Right lobe of liver (tissue), 4 donors: ENCODE data around the gene SIN3B.

Experiments used
- POLR2A ChIP-seq: fragments of 450-650 bp; IDR thresholded peaks from one replicate; pipeline ENCODE4 v1.6.1; 2017; ENCODE audit warnings: antibody characterized with exemption, mild to moderate bottlenecking
- TF ChIP-seq, protein P1 (sequence below), 4 donors: fragments of 200-600 bp in 3 of 4; fragments of 450-650 bp in 1 of 4; IDR thresholded peaks; one replicate each; pipeline versions ENCODE4 v1.5.1 to v1.8.0; 2016 to 2022; ENCODE audit warnings: antibody characterized with exemption in 4 of 4, mild to moderate bottlenecking in 2 of 4
- donor health status: DM: no; HTN: no; CAD: no.
- donor health status: DM: no; HTN: no; CAD: no.
- donor health status: DM: no; HTN: yes; CAD: no.

DNA sequence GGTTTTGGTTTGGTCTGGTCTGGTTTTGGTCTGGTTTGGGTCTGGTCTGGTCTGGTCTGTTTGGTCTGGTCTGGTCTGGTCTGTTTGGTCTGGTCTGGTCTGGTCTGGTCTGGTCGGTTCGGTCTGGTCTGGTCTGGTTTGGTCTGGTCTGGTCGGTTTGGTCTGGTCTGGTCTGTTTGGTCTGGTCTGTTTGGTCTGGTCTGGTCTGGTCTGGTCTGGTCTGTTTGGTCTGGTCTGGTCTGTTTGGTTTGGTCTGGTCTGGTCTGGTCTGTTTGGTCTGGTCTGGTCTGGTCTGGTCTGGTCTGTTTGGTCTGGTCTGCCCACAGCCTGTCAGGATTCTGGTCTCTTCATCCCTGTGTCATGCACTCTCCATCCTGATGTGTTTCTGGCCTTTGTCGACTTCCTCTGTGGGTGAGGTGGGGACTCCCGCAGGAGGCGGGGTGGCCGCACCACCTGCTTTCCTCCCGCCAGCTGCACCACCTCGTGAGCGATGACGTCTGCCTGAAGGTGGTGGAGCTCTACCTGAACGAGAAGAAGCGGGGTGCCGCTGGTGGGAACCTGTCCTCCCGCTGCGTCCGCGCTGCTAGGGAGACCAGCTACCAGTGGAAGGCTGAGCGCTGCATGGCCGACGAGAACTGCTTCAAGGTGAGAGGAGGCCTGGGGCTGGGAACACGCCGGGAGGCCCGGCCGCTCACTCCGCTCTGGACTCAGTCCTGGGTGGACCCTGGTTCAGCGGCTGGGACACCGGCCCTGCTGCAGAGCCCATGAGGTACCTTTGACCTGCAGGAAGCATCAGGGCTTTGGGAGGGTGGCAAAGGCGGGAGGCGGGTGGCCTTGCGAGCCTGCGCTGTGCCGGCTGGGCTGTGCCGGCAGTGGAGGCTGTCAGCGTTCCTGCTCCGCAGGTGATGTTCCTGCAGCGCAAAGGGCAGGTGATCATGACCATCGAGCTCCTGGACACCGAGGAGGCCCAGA, 46.7 kb downstream of the SIN3B start:
- TF ChIP-seq, protein P1, sequence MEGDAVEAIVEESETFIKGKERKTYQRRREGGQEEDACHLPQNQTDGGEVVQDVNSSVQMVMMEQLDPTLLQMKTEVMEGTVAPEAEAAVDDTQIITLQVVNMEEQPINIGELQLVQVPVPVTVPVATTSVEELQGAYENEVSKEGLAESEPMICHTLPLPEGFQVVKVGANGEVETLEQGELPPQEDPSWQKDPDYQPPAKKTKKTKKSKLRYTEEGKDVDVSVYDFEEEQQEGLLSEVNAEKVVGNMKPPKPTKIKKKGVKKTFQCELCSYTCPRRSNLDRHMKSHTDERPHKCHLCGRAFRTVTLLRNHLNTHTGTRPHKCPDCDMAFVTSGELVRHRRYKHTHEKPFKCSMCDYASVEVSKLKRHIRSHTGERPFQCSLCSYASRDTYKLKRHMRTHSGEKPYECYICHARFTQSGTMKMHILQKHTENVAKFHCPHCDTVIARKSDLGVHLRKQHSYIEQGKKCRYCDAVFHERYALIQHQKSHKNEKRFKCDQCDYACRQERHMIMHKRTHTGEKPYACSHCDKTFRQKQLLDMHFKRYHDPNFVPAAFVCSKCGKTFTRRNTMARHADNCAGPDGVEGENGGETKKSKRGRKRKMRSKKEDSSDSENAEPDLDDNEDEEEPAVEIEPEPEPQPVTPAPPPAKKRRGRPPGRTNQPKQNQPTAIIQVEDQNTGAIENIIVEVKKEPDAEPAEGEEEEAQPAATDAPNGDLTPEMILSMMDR (IDR thresholded peaks at IDR 0.05): no peak
- no peak for TF ChIP-seq POLR2A
